Neuronal stem cell (in vitro differentiated cells): ENCODE data around the gene OPRL1.

Source experiments
- DNase-seq: peaks from one replicate; pipeline ENCODE4 v3.0.0-alpha.2; 2013; ENCODE audit warnings: low spot score
- H2AFZ ChIP-seq: one replicate; pipeline ENCODE4 v1.6.1; 2013; ENCODE audit warnings: mild to moderate bottlenecking, low read length, inconsistent platforms
- H2AK5ac ChIP-seq: 2 replicates; pipeline ENCODE4 v1.6.1; 2013; ENCODE audit warnings: low read depth, mild to moderate bottlenecking, inconsistent platforms, low read length, moderate library complexity, mixed read lengths
- H2BK120ac ChIP-seq: 2 replicates; pipeline ENCODE4 v1.6.1; 2013; ENCODE audit warnings: low read depth, mild to moderate bottlenecking, inconsistent platforms, low read length, moderate library complexity, mixed read lengths
- H2BK12ac ChIP-seq: one replicate; pipeline ENCODE4 v1.6.1; 2013; ENCODE audit warnings: low read length, inconsistent platforms
- H2BK15ac ChIP-seq: 2 replicates; pipeline ENCODE4 v1.6.1; 2013; ENCODE audit warnings: mild to moderate bottlenecking, low read length, inconsistent platforms, mixed read lengths
- H2BK5ac ChIP-seq: one replicate; pipeline ENCODE4 v1.6.1; 2013; ENCODE audit warnings: inconsistent platforms, mild to moderate bottlenecking, low read length, moderate library complexity
- H3K14ac ChIP-seq: one replicate; pipeline ENCODE4 v1.6.1; 2013; ENCODE audit warnings: low read length, inconsistent platforms
- H3K18ac ChIP-seq: 2 replicates; pipeline ENCODE4 v1.6.1; 2013; ENCODE audit warnings: low read length, inconsistent platforms
- H3K23ac ChIP-seq: 2 replicates; pipeline ENCODE4 v1.6.1; 2013; ENCODE audit warnings: low read depth, mild to moderate bottlenecking, mixed read lengths, low read length, inconsistent platforms; ENCODE audit not compliant: poor library complexity
- H3K27ac ChIP-seq: replicated peaks from 3 replicates; pipeline ENCODE4 v1.5.1; 2013; ENCODE audit warnings: low read length, inconsistent platforms
- H3K27me3 ChIP-seq, 3 experiments: 2 replicates each; pipeline ENCODE4 v1.6.1; 2013; ENCODE audit warnings: low read length in 3 of 3, mild to moderate bottlenecking in 2 of 3, inconsistent platforms in 1 of 3, low read depth in 1 of 3, mixed read lengths in 1 of 3, moderate library complexity in 1 of 3; ENCODE audit not compliant: control insufficient read depth in 3 of 3, insufficient read depth in 3 of 3
- H3K36me3 ChIP-seq, 2 donors: replicated peaks in 1 of 2; 2 replicates each; pipeline ENCODE4 v1.6.1; 2013; ENCODE audit warnings: low read length in 2 of 2; ENCODE audit not compliant: control insufficient read depth in 2 of 2, insufficient read depth in 2 of 2
- H3K4ac ChIP-seq: 2 replicates; pipeline ENCODE4 v1.6.1; 2013; ENCODE audit warnings: inconsistent platforms, mild to moderate bottlenecking, low read length, moderate library complexity
- H3K4me1 ChIP-seq, 2 donors: 1 replicate in 1 of 2; 2 replicates in 1 of 2; pipeline ENCODE4 v1.6.1; 2013; ENCODE audit warnings: low read length in 2 of 2, low read depth in 1 of 2; ENCODE audit not compliant: control insufficient read depth in 2 of 2, insufficient read depth in 1 of 2
- H3K4me2 ChIP-seq: one replicate; pipeline ENCODE4 v1.6.1; 2013; ENCODE audit warnings: mild to moderate bottlenecking, low read length, inconsistent platforms; ENCODE audit not compliant: insufficient read depth, poor library complexity, severe bottlenecking
- H3K4me3 ChIP-seq, 2 donors: 2 replicates each; pipeline ENCODE4 v1.5.1; 2013; ENCODE audit warnings: low read length in 2 of 2, mild to moderate bottlenecking in 2 of 2, inconsistent platforms in 1 of 2, moderate library complexity in 1 of 2
- H3K79me1 ChIP-seq: one replicate; pipeline ENCODE4 v1.6.1; 2013; ENCODE audit warnings: low read depth, mild to moderate bottlenecking, inconsistent platforms, low read length, moderate library complexity
- H3K9ac ChIP-seq: one replicate; pipeline ENCODE4 v1.6.1; 2013; ENCODE audit warnings: mild to moderate bottlenecking, low read depth, low read length, inconsistent platforms; ENCODE audit not compliant: poor library complexity
- H3K9me3 ChIP-seq, 2 donors: replicated peaks in 1 of 2; 2 replicates each; pipeline versions ENCODE3 to v1.6.1; 2013; ENCODE audit warnings: low read length in 2 of 2, mild to moderate bottlenecking in 2 of 2, inconsistent platforms in 1 of 2, low read depth in 1 of 2, mixed read lengths in 1 of 2, moderate library complexity in 1 of 2; ENCODE audit not compliant: control insufficient read depth in 2 of 2, insufficient read depth in 1 of 2
- H4K8ac ChIP-seq: one replicate; pipeline ENCODE4 v1.6.1; 2013; ENCODE audit warnings: low read depth, mild to moderate bottlenecking, inconsistent platforms, low read length, moderate library complexity
- H4K91ac ChIP-seq: one replicate; pipeline ENCODE4 v1.6.1; 2013; ENCODE audit warnings: low read length, low read depth, mild to moderate bottlenecking, inconsistent platforms; ENCODE audit not compliant: poor library complexity
- WGBS, 2 donors: extraction: QIAGEN DNeasy Blood & Tissue Kit; methylation state at CpG; one replicate each; pipeline ENCODE4 v1.1.7; 2013; ENCODE audit warnings: missing lambda C conversion rate in 2 of 2, mixed read lengths in 1 of 2; ENCODE audit not compliant: insufficient read length in 2 of 2, insufficient replicate concordance in 1 of 2; ENCODE audit errors: extremely low coverage in 2 of 2; 5-methylcytosine and 5-hydroxymethylcytosine counted together

The OPRL1 gene

DNA sequence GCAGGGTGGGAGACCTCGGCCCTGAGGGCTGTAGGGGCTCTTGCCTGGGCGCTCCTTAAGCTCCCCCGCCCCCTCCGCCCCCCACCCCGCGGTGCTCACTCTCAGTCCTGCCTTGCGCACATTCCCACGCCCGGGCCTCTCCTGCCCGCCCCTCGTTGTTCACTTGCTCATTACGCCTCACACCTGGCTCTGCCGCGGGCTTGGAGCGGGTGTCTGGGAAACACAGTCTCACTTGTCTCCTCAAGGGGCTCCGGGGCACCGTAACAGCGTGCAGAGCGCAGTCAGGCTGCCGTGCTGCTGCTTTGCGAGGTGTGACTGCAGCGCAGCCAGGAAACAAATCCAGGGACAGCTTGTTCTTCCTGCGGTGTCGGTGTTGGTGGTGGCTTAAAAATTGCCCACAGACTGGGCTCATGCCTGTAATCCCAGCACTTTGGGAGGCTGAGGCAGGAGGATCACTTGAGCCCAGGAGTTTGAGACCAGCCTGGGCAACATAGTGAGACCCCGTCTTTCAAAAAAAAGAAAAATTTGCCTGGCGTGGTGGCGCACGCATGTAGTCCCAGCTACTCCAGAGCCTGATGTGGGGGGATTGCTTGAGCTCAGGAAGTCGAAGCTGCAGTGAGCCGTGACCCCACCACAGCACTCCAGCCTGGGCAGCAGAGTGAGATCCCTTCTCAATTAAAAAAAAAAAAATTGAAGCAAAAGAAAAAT lies 22.9 kb downstream of the OPRL1 start:
- no peak overlapping the region for H4K8ac ChIP-seq
- peak overlapping the region; percentile 68 for H2AK5ac ChIP-seq
- H2BK120ac ChIP-seq = peak overlapping the region; percentile 87
- H3K9me3 ChIP-seq = peaks cover 0 to 3% of the 10 kb centered on the region in 2 donors
- H3K18ac ChIP-seq = peak overlapping the region; percentile 97
- peak overlapping the region; percentile 39 for H3K14ac ChIP-seq
- no peak overlapping the region for H4K91ac ChIP-seq
- no peaks in the 10 kb centered on the region for H3K36me3 ChIP-seq
- no peak overlapping the region for H2BK5ac ChIP-seq
- no peak overlapping the region for H3K27ac ChIP-seq
- H3K4ac ChIP-seq = no peak overlapping the region
- no peak for DNase-seq
- no peak overlapping the region for H2BK12ac ChIP-seq
- H3K23ac ChIP-seq = peak overlapping the region; percentile 31
- H3K27me3 ChIP-seq = peaks cover 0 to 80% (median 9%) of the 10 kb centered on the region in 3 experiments
- peak overlapping the region in 1 of 2 donors; percentile 84 for H3K4me3 ChIP-seq
- peak overlapping the region; percentile 75 for H2AFZ ChIP-seq
- no peak overlapping the region for H3K9ac ChIP-seq
- peak overlapping the region; percentile 91 for H3K4me2 ChIP-seq
- H3K4me1 ChIP-seq = peaks cover 0 to 5% of the 10 kb centered on the region in 2 donors
- WGBS, 2 donors = no CpG with 5 or more reads among the region's 30 CpGs
- peak overlapping the region; percentile 100 for H2BK15ac ChIP-seq
- H3K79me1 ChIP-seq = peaks cover 2% of the 10 kb centered on the region

DNA sequence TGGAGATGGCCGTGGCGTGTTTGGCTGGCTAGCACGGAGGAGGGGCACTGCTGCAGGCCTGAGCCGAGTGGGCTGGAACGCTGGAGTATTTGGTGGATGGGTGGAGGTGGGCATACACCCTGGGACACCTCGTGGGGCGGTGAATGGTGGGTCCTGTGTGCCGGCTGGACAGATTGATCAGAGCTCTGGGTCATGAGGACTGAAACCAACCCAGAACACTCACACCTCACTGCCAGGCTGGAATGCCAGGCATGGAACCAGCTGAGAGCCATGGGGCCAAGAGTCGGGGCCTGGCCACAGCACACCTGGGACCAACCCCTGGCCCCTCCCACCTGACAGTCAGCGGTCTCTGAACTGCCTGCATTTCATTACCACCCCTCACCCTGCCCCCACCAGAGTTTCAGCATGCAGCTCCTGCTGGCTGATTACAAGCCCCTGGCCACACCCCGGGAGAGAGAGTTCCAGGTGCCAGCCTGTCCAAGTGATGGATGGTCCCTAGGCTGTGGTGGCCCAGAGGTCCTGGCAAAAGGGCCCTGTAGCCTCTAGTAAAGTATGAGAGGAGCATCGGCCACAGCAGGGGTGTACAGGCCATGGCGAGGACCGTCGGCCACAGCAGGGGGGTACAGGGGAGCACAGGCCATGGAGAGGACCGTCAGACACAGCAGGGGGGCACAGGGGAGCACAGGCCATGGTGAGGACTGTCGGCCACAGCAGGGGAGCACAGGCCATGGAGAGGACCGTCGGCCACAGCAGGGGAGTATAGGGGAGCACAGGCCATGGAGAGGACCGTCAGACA lies 24.2 kb downstream of the OPRL1 start:
- no peak overlapping the region for H2AFZ ChIP-seq
- H2BK15ac ChIP-seq = peak overlapping the region; percentile 51
- H3K4me1 ChIP-seq = peaks cover 0 to 5% of the 10 kb centered on the region in 2 donors
- no peak for DNase-seq
- H2BK12ac ChIP-seq = peak overlapping the region; percentile 67
- H3K27ac ChIP-seq = no peak overlapping the region
- no peak overlapping the region for H2BK5ac ChIP-seq
- H3K27me3 ChIP-seq = peaks cover 0 to 78% (median 9%) of the 10 kb centered on the region in 3 experiments
- H4K8ac ChIP-seq = no peak overlapping the region
- no peaks in the 10 kb centered on the region for H3K9me3 ChIP-seq
- no peak overlapping the region for H3K4me3 ChIP-seq
- H3K36me3 ChIP-seq = no peaks in the 10 kb centered on the region
- peak overlapping the region; percentile 48 for H3K23ac ChIP-seq
- H3K79me1 ChIP-seq = peaks cover 2% of the 10 kb centered on the region
- no peak overlapping the region for H3K9ac ChIP-seq
- H3K14ac ChIP-seq = peak overlapping the region; percentile 40
- H4K91ac ChIP-seq = no peak overlapping the region
- no peak overlapping the region for H3K4me2 ChIP-seq
- no peak overlapping the region for H3K18ac ChIP-seq
- peak overlapping the region; percentile 24 for H2BK120ac ChIP-seq
- H2AK5ac ChIP-seq = peak overlapping the region; percentile 88
- H3K4ac ChIP-seq = no peak overlapping the region
- no CpG with 5 or more reads among the region's 20 CpGs for WGBS, 2 donors

- peak overlapping the region; percentile 60 for H2AK5ac ChIP-seq
- H3K9ac ChIP-seq = no peak overlapping the region
- no peak overlapping the region for H3K27ac ChIP-seq
- H3K23ac ChIP-seq = peak overlapping the region; percentile 69
- WGBS, 2 donors = no CpG with 5 or more reads among the region's 25 CpGs
- H2BK15ac ChIP-seq = peak overlapping the region; percentile 51
- H3K4ac ChIP-seq = peak overlapping the region; percentile 17
- peak overlapping the region; percentile 34 for H2BK12ac ChIP-seq
- DNase-seq = no peak
- peaks cover 2% of the 10 kb centered on the region for H3K79me1 ChIP-seq
- no peaks in the 10 kb centered on the region for H3K36me3 ChIP-seq
- no peak overlapping the region for H4K91ac ChIP-seq
- H3K18ac ChIP-seq = peak overlapping the region; percentile 53
- peak overlapping the region; percentile 59 for H2BK5ac ChIP-seq
- H3K14ac ChIP-seq = no peak overlapping the region
- peaks cover 0 to 5% of the 10 kb centered on the region in 2 donors for H3K4me1 ChIP-seq
- no peak overlapping the region for H2BK120ac ChIP-seq
- H3K4me3 ChIP-seq = no peak overlapping the region
- H3K27me3 ChIP-seq = peaks cover 0 to 78% (median 9%) of the 10 kb centered on the region in 3 experiments
- no peak overlapping the region for H3K4me2 ChIP-seq
- no peak overlapping the region for H2AFZ ChIP-seq
- peak overlapping the region; percentile 95 for H4K8ac ChIP-seq
- H3K9me3 ChIP-seq = no peaks in the 10 kb centered on the region
These were observed 25.0 kb downstream of the OPRL1 start for GRCh38 chr20:64104667-64105451.
